ENCODE results near the gene ZNF469. TPM values are rescaled to one million over a fixed set of nuclear protein-coding genes. Genes with fewer than 3 reads are reported as not detected.

ZNF469 gene
- total RNA-seq, 1 donor from 2014 or later, result 28.7 TPM

DNA sequence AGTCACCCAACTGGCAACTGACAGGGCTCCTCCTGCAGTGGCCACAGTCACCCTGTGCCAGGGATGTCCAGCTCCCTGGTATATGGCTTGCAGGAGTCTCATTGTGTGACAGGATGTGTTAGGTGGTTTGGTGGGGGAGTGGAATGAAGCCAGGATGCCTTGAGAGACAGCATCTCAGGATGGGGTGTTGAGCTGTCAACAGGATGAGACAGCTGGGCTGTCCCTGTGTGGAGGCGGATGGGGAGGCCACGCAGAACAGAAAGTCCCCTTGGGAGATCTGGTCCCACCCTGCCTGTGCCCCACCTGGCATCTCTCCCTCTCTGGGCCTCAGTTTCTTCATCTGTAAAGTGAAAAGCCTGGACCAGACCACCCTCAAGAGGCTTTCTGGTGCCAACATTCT is 9.5 kb upstream of the ZNF469 start:
- Mint-ChIP-seq H3K27ac (no peak overlapping the region), H3K4me3 (no peak overlapping the region), H3K27me3 (ENCODE audit: low read depth) (no peaks in the 10 kb centered on the region), H3K36me3 (no peaks in the 10 kb centered on the region), H3K9me3 (no peaks in the 10 kb centered on the region), H3K4me1 (no peaks in the 10 kb centered on the region)
- DNase-seq (ENCODE audit: low spot score in 2 of 2, unreplicated experiment in 2 of 2), result no peak
- TF ChIP-seq, protein P1, sequence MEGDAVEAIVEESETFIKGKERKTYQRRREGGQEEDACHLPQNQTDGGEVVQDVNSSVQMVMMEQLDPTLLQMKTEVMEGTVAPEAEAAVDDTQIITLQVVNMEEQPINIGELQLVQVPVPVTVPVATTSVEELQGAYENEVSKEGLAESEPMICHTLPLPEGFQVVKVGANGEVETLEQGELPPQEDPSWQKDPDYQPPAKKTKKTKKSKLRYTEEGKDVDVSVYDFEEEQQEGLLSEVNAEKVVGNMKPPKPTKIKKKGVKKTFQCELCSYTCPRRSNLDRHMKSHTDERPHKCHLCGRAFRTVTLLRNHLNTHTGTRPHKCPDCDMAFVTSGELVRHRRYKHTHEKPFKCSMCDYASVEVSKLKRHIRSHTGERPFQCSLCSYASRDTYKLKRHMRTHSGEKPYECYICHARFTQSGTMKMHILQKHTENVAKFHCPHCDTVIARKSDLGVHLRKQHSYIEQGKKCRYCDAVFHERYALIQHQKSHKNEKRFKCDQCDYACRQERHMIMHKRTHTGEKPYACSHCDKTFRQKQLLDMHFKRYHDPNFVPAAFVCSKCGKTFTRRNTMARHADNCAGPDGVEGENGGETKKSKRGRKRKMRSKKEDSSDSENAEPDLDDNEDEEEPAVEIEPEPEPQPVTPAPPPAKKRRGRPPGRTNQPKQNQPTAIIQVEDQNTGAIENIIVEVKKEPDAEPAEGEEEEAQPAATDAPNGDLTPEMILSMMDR (IDR thresholded peaks at IDR 0.05; ENCODE audit: unreplicated experiment), result no peak

DNA sequence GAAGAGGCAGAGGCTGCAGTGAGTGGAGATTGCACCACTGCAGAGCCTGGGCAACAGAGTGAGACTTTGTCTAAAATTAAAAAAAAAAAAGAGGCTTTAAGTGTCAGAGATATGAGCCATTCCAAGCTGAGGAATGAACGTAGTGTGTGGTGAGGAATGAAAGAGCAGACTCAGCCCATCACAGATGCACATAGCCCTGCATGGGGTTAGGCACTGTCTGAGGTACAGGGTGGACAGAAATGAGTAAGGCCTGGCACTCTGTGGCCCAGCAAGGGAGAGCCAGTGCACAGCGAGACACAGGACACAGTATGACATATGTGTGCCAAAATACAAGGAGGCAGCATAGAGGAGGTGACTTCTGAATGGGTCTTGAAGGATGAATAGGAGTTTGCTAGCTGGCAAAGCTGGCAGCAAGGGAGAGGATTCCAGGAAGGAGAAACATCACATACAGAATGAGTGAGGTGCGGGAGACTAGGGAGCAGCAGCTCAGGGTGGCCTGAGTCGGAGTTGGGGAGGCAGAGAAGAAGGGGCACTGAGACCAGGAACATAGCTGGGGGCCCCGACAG is 8.7 kb upstream of the ZNF469 start:
- H3K36me3 Mint-ChIP-seq, result no peaks in the 10 kb centered on the region
- H3K27me3 Mint-ChIP-seq (ENCODE audit: low read depth), result no peaks in the 10 kb centered on the region
- no peak for DNase-seq (ENCODE audit: low spot score in 2 of 2, unreplicated experiment in 2 of 2)
- H3K4me1 Mint-ChIP-seq, result no peaks in the 10 kb centered on the region
- H3K4me3 Mint-ChIP-seq, result no peak overlapping the region
- H3K9me3 Mint-ChIP-seq, result no peaks in the 10 kb centered on the region
- TF ChIP-seq, protein P1 (IDR thresholded peaks at IDR 0.05; ENCODE audit: unreplicated experiment), result no peak
- H3K27ac Mint-ChIP-seq, result no peak overlapping the region

DNA sequence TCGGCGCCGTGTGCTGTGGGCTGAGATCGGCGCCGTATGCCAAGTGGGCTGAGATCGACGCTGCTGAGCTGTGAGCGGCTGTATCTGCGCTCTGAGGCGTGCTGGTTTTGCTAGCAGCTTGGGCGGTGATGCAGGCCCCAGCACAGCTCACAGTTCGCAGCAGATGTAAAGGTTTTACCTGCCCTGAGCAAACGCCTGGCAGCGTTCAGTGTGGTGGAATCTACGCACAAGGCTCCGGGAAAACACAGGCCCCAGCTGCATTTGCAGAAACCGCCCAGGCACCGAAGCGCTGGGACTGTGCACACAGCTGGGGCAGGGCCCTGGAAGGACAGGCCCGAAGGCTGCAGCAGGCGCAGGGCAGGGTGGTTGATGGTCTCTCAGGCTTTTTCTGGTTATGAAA is 8.0 kb upstream of the ZNF469 start:
- H3K4me1 Mint-ChIP-seq, result no peaks in the 10 kb centered on the region
- H3K36me3 Mint-ChIP-seq, result no peaks in the 10 kb centered on the region
- TF ChIP-seq, protein P1 (IDR thresholded peaks at IDR 0.05; ENCODE audit: unreplicated experiment), result no peak
- DNase-seq (ENCODE audit: low spot score in 2 of 2, unreplicated experiment in 2 of 2), result no peak
- no peaks in the 10 kb centered on the region for H3K9me3 Mint-ChIP-seq
- H3K27me3 Mint-ChIP-seq (ENCODE audit: low read depth), result no peaks in the 10 kb centered on the region
- no peak overlapping the region for H3K4me3 Mint-ChIP-seq
- no peak overlapping the region for H3K27ac Mint-ChIP-seq

DNA sequence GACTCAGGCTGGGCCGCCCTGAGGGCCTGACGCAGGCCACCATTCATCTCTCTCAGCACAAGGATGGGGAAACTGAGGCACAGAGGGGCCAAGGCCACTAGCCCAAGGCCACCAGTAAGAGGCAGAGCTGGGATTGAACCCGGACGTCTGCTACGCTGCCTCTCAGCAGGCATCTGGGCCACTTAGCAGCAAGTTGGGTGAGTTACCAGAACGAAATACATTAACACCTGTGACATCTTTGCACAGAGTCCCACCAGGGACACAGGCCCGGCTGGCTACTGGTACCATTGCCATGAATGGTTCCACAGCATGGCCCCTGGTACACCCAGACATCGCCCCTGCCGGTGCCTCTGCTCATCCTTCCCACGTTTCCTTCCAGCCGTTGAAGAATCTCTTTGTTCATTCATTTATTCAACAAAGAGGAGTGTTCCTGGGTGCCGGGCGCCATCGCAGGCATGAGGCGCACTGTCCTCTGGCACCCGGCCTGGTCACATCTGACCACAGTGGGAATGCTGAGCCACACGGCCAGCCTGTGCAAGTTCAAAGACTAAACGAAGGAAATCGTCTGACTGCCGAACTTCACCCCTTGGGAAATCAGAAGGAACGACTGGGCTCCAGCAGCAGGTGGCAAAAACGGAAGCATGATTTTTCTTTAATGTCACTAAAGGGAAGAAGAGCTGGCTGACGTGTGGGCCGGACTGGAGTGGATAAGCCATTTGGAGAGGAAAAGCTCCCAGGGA is 7.4 kb upstream of the ZNF469 start:
- TF ChIP-seq, protein P1 (IDR thresholded peaks at IDR 0.05; ENCODE audit: unreplicated experiment), result no peak
- Mint-ChIP-seq H3K9me3 (no peaks in the 10 kb centered on the region), H3K4me1 (no peaks in the 10 kb centered on the region), H3K27me3 (ENCODE audit: low read depth) (no peaks in the 10 kb centered on the region), H3K36me3 (no peaks in the 10 kb centered on the region), H3K27ac (no peak overlapping the region), H3K4me3 (no peak overlapping the region)
- no peak for DNase-seq (ENCODE audit: low spot score in 2 of 2, unreplicated experiment in 2 of 2)

DNA sequence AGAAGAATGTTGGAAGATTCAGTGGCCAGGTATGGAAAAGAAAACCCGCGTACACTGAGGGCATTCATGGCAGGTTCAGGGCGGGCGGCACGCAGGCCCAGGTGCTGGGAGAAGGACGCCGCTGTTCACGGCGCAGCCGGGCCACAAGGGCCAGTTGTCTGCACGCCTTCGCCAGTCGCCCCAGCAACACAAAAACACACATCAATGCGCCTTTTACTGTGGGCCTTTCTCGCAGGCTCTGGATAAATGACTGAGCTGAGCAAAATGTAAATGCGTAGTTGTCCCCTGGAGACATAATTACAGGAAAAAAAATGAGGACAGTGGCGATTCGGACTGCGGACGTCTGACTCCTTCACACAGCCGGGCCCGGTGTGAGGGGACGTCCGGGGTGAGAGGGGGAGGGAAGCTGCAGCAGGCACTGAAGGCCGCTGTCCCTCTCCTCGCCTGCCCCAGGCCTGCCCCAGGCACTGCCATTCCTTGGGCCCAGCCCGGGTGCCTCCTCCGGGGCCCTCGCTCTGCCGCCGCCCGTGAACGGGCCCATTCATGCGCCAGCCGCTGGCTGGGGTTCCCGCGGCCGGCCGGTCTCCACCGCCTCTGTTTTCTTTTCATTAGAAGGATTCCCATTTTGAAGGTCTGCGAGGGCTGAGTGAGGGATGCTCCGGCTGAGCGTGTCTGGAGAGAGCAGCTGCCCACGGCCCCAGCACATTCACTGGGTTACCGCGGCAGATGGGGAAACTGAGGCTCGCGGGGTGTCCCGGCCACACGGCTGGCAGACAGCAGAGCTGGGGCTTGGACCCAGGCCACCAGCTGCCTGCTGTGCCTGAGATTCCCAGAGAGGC is 6.5 kb upstream of the ZNF469 start:
- TF ChIP-seq, protein P1 (IDR thresholded peaks at IDR 0.05; ENCODE audit: unreplicated experiment), result no peak
- H3K4me1 Mint-ChIP-seq, result no peaks in the 10 kb centered on the region
- no peak for DNase-seq (ENCODE audit: low spot score in 2 of 2, unreplicated experiment in 2 of 2)
- H3K9me3 Mint-ChIP-seq, result no peaks in the 10 kb centered on the region
- no peaks in the 10 kb centered on the region for H3K36me3 Mint-ChIP-seq
- H3K27me3 Mint-ChIP-seq (ENCODE audit: low read depth), result no peaks in the 10 kb centered on the region
- no peak overlapping the region for H3K27ac Mint-ChIP-seq
- H3K4me3 Mint-ChIP-seq, result no peak overlapping the region

All from mesothelial cell of epicardium (in vitro differentiated cells).